Activated T-helper 1 cell treated with Interleukin-2 at 50 U/mL for 16 hours (primary cell): ENCODE results near the gene SMYD1.

Experiments
- DNase-seq: peaks from one replicate; pipeline ENCODE4 v3.0.0-alpha.2; 2020; ENCODE audit warnings: low read depth

The SMYD1 gene

DNA sequence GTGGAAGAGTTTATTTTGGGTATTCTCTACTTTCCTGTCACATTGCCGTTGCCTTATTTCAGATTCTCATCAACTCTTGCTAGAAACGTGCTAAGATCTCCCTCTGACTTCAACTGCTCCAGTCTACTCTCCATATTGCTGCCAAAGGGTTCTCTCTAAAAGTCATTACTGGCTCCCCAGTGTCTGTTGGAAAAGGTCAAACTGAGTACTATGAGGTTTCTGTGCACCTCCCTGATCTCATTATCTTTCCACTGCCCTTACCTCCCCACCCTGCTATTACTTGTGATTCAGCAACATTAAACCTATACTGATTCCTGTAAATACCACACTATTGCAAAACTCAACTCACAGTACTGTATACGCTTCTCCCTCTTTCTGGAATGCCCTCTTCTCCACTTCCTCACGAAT is 10.2 kb upstream of the SMYD1 start:
- no peak for DNase-seq

DNA sequence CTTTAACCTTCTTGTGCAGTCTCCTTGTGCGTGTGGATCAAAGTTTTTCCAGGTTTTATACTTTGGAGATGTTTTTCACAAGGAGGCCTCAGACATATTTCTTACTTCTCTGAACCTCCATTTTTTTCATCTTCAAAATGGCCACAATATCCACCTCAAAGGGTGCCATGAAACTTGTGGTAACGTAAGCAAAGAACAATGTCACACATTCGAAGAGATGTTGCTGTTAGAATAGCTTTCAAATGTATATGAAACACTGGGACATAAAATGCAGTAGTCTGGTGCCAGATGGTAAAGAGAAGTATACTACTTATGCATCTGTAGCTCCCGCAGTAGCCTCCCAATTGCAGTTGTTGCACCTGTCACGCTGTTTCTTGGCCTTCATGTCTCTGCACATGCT is 9.4 kb upstream of the SMYD1 start:
- no peak for DNase-seq

DNA sequence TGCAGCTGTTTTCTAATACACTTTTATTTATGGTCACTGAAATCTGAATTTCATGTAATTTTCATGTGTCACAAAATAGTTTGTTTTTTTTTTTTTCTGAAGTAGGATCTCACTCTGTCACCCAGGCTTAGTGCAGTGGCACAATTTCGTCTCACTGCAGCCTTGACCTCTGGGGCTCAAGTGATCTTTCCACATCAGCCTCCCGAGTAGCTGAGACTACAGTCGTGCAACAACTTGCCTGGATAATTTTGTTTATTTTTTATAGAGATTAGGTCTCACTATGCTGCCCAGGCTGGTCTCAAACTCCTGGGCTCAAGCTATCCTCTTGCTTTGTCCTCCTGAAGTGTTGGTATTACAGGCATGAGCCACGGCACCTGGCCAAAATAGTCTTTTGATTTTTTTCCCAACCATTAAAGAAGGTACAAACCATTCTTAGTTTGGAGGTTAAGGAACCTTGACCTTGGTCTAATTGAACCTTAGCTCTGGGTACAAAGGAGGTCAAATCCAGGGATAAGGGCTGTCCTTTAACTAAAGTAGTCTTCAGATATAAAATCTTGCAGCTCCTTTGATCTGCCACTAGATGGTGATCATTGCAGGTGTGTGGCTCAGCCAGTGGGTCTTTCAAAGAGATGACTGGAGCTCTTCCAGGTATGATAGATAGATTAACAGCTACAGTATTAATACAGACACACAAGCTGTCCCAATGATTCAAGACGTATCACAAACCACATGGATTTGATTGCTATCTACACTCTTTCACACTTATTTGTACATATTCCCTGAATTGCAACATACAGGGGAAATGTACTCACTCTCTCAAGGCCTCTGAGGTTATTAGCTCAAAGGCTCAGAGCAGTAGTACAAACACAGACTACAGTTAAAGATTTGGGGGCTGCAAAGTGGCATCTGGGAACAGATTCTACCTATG is 7.4 kb upstream of the SMYD1 start:
- no peak for DNase-seq

DNA sequence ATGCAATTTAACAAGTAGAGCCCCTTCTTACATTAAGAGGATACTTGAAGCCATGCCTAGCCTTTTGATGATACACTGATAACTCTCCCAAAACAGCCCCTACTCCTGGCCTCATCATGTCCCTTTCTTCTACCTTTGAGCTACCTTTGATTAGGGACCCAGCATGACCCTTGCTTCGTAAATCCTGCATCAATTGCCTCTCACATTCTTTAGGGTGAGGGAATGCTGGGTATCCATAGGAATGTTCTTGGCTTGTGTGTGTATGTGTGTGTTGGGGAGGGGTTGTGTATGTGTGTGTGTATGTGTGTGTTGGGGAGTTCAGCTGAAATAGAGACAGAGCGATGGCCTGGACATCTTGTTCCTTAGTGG is 6.7 kb upstream of the SMYD1 start:
- DNase-seq, result no peak

DNA sequence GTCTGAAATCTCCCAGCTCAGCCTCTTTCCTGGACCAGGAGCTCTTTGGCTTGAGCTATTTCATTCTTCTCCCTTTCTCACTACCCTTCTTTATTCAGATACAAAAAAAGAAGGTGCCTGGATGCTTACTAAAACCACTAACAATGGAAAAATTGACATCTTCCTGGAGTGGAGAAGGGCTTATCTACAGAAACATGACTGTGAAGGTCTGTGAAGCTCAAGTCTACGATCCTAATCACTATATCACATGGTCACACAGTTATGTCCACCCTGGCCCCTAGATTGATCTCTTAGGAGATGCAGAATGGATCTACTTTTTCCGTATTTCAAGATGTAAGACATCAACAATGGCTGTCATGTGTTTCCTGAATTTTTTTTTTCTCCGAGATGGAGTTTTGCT is 6.3 kb upstream of the SMYD1 start:
- DNase-seq, result no peak

DNA sequence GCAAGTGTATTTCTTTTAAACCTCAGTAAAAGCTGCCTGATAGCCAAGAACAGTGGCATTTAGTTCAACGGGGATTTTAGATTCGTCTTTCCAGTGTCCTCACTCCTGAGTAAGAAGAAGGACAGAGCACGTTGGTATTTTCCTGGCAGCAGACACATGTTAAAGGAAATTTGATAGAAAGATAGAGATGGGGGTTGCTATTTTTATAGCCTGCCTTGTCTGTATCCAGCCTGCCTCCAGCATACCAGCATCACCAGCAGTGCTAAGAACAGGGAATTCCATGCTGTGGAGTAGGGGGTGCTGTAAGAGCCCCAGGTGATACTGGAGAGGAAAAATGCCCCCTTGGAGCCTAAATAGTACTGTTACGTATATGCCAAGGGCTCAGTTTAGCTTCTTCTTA is 1.1 kb upstream of the SMYD1 start:
- DNase-seq, result no peak

DNA sequence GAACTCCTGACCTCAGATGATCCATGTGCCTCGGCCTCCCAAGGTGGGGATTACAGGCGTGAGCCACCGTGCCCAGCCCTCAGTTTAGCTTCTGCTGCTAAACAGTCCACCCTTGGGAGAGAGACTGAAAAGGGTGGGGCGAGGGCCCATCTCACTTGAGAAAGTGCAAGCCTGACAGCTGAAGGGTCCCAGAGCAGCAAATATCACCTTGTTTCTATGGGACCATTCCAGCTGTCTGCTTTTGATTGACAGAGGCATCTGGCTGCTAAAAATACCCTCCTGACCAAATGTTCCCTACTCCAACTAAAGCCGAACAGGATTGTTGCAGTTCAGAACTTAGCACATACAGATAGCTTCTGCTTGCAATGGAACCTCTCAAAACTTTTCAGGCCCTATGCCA is 436 bp upstream of the SMYD1 start:
- DNase-seq, result no peak

DNA sequence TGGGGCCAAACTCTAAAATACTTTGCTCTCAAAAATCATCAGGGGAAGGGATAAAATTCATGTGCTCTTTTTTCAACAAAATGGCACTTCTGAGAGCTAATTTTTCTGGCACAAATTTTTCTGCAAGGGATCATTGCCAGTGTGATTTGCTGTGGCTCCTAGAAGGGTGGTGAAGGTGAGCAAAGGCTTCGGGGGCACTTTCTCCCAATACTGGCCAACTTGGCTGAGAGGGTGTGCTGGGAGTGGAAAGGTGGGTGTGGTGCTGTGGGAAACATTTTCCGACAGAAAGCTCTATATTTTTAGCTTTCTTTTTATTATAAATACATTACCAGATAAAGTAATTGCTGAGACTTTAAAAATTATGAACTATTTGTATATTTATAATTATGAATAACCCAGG is 419 bp downstream of the SMYD1 start:
- DNase-seq, result no peak

DNA sequence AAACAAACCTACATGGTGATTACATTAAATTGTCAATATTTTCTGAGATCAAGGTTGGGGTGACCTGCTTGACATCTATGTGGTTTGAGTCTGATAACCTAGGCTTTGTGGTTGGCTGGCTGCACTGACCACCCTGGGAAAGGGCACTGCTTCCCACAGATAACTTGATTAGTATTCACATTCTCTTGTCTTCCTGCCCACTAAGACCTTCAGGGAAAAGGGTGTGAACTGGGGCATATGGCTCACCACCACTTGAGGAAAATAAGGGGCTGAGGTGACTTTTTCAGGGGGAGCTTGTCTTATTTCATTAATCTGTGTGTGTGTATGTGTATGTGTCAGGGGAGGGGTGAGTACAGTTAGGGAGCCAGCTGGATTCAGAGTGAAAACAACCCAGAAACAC is 1.5 kb downstream of the SMYD1 start:
- no peak for DNase-seq

DNA sequence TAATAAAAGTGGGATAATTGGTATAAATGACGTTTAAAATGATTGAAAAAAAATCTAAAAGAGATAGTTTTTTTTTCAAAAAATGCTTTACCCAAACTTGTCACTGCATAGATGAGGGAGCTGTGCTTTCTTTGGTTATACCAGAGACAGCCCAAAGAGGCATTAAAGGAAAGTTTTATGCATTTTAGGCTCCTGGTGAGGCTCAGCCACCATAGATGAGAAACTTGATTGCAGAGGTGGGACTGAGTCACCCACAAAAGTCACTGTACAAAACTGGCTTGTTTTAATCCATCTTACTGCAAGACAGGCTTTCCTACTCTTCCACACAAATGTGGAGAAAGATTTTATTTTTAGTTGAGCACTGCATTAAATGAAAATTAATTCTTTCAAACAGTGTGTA is 2.4 kb downstream of the SMYD1 start:
- no peak for DNase-seq

DNA sequence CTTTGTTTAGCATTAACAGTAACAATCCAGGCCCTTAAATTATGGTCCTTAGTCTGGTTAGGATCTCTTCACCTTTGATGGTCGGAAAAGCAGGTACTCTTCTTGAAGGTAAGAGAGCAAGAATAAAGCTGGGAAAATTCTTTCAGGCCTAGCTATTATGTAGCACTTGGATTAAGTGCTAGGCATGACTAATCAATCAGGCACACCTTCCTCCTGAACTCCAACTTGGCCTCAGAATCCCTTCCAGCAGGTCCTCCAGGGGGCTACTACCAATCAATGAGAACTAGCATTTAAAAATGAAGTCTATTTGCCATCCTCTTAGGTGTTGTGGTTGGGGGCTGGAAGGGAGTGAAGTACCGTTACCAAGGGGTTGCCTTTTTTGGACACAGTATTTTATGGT is 3.7 kb downstream of the SMYD1 start:
- DNase-seq, result no peak

DNA sequence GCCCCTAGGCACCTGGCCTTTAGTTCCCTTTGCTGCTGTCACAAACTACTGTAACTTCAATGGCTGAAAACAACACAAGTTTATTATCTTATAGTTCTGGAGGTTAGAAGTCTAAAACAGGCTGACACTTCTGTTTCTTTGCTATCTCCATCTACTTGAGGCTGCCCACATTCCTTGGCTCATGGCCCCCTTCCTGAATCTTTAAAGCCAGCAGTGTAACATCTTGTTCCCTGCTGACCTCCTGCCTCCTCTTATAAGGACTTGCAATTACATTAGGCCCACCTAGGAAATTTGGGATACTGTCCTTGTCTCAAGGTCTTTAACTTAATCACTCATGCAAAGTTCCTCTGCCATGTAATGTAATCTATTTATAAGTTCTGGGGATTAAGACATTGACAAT is 6.5 kb downstream of the SMYD1 start:
- no peak for DNase-seq

DNA sequence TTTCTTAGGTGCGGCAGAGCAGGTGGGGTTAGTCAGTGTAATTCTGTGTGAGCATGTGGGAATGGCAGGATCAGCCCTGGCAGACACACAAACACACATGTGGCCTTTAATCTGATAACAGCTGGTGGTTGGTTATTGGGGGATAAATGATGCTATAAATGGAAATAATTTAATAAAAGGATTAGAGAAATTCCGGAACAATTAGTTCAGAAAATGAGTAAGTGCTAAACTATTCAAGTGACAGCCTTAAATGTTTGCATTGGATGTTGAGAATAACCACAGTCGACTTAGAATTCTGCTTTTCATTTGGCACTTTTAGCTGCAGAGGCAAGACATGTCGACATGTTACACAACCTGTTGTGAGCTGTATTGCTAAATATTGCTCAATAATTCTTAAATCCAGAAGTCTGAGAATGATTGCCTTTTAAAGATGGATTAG is 7.2 kb downstream of the SMYD1 start:
- DNase-seq, result no peak

DNA sequence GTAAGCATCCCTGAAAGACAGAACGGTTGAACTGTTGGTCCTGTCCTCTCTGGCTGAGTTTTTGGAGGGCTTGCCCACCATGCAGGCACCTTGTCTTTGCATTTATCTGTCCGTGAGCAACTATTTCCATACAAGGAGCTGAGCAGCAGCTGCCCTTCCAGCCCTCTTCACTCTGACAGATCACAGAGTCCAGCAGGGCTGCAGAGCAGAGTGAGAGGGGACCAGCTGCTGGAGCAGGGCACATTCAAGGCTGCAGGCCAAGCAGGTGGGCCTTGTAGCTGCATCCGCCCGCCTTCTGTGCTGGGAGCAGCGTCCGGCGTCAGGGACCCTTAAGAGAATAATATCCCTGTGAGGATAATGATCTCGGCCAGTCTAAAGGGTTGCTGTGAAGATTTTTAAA is 9.5 kb downstream of the SMYD1 start:
- no peak for DNase-seq

DNA sequence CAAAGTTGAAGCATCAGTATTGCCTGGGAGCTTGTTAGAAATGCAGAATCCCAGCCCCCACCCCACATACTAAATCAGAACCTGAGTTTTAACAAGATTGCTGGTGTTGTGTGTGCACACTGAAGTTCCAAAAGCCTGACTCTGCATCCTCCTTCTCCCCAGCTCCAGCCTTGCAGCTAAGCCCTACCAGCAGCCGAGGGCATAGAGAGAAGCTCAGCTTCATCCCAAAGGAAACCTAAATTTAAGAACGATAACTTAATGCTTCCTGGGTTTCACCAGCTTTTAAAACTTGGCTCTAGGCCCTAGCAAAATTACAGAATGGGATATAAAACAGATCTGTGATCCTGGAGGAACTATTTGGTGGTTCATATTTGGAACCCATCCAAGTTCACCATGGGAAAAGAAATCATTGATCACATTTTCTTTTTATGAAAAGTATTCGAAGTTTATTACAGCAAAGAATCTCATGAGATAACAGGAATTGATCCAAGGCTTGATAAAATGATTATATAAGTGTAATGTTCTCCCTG is 11.1 kb downstream of the SMYD1 start:
- DNase-seq, result no peak

DNA sequence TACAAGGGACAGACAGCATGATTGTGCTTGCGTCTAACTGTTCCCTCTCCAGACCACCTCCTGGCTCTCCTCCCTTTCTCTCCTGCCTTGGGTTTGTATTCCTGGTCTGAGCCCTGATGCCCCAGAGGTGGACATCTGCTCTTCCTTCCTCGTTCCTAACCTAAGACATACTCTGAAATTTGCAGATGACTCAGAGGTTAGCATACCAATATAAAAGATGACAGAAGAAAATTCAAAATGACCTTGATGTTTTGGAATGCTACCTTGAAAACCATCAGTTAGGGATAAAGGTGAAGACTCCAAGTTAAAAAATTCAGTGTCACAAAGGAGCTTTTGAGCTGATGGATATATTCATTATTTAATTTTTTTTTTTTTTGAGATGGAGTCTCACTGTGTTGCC is 12.9 kb downstream of the SMYD1 start:
- DNase-seq, result no peak

DNA sequence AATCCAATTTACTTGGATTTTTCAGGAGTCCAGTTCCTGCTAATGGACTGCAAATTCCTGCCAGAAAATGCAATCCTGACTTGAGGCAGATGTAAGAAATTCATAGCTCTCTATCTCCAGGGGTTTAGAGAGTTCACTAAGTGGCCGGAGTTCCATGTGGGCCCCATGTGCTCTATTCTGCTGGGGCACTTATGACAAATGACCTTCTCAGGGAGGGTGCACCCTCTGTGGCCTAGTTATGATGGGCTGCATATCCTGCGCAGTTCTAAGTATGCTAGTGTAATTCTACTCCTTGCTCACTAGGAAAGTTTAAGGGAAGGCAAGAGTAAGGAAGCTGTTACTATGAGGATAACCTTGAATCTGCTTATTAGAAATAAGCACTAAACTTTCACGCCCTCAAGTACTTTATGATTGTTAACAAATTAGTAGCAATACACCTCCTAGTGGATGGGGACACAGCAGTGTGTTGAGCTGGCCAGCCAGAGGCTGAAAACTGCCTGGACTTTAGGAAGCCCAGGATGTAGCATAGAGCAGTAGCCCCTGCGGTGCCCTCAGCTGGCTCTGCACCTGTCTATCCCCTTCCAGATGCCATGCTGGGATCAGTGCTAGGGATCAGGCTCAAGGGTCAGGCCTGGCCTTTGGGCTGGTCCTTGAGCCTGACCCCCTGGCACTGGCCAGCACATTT is 14.4 kb downstream of the SMYD1 start:
- no peak for DNase-seq

DNA sequence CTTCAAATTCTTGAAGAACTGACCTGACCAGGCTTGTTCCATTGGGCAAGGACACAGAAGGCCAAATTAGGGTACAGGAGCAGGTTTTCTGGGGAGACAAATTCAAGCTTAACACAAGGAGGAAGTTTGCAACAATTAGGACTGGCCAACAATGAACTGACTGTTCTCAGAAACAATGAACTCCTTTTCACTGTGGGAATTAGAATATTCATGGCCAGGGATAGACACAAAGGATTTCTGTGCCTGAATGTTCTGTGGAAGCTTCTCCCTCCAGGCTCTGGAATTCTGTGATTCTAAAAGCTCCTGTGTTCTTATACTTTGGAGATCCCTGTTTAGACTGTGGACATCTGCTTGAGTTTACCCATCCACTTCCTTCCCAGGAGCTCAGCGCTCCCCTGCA is 15.2 kb downstream of the SMYD1 start:
- DNase-seq, result no peak

DNA sequence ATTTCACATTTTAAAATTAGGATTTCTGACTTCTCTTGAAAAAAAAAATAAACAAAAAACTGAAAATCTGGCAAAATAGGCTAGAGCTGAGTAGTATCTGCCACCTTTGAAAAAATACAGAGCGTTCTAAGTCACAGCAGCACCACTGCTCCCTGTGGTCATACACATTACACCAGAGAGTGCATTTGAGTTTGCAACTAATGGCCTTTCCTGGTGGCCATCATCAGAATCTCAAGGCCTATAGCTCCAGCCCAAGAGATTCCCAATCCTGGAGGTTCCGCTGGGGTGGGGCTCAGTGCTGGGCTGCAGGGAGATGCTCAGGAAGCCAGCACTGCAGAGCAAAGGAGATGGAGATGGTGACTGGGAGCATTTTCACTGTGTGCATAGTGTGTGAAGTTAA is 17.5 kb downstream of the SMYD1 start:
- no peak for DNase-seq

DNA sequence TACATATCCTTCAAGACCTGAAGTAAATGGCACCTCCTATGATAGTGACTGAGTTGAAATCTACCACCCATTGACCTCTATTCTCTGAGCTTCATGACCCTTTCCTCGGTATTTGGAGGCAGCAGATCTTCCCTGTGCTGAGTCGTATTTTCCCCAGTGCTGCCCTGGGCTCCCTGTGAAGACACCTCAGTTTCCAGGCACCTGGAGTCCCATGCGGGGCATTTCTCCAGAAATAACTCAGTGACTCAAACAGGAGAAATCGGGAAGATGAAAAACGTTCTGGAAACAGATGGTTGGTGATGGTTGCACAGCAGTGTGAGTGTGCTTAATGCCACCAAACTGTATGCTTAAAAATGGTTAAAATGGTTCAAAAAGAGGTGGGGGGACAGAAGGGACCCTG is 18.0 kb downstream of the SMYD1 start:
- no peak for DNase-seq

DNA sequence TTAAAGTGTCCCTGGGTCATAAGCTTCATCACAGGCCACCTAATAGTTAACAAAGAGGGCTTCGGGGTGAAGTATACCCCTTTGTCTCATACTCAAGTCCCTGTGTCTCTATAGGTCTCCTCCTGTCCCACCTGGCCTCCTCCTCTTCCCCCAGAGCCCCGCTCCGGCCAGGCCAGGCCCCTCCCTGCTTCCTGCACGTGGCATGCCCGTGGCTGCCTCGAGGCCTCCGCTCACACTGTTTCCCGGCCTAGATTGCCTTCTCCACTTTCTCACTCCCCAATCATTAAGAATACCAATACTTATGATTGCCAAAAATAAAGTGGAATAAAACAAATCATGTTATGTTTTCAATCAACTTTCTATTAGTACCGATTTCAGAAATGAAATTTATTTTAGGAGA is 18.8 kb downstream of the SMYD1 start:
- DNase-seq, result no peak

DNA sequence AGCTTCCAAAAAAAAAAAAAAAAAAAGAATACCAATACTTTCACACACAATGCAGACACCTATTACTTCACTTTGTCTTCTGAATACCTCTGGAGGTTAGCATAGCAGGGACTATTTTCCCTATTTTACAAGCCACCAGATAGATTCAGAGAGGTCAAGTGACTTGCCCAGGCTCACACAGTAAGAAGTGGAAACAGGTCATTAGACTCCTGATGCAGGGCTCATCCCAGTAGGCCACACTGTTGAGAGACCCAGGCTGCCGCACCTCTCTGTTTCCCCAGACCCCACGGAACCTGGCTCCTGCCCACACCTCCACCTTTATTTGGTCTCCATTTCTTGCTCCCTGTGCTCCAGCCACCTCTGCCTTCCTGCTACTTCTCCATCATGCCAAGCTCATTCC is 19.4 kb downstream of the SMYD1 start:
- no peak for DNase-seq

DNA sequence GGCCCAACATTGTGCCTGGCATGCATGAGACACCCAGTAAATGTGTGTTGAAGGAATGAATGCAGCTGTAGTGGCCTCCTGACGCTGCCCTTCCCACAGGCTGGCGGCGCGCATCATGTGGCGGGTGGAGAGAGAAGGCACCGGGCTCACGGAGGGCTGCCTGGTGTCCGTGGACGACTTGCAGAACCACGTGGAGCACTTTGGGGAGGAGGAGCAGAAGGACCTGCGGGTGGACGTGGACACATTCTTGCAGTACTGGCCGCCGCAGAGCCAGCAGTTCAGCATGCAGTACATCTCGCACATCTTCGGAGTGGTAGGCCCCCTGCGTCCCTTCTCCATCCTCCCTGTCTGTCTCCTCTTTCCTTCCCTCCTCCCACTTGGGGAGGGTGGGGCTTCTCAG is 20.1 kb downstream of the SMYD1 start:
- DNase-seq, result no peak

DNA sequence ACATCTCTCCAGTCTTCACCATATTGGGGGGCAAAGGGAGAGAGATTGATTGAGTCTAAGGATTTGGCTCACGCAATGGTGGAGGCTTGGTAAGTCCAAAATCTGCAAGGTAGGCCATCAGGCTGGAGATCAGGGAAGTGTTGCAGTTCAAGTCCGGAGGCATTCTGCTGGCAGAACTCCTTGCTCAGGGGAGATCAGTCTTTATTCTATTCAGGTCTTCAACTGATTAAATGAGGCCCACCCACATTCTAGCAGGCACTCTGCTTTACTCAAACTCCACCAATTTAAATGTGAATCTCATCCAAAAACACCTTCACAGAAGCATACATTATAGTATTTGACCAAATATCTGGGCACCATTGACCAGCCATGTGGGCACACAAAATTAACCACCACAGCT is 21.4 kb downstream of the SMYD1 start:
- no peak for DNase-seq
